Suprapubic skin (tissue), 3 donors: Measurements from ENCODE around the gene CYP2A6.

Experiments
- CTCF ChIP-seq, 2 donors: fragments of 200-600 bp in 1 of 2; fragments of 450-650 bp in 1 of 2; sonication (generic) in 1 of 2; IDR thresholded peaks; one replicate each; pipeline ENCODE4 v1.5.1; 2016 to 2019; ENCODE audit warnings: antibody characterized with exemption in 2 of 2, mild to moderate bottlenecking in 1 of 2, moderate library complexity in 1 of 2
- POLR2A ChIP-seq, 2 donors: fragments of 450-650 bp; IDR thresholded peaks; one replicate each; pipeline ENCODE4 v1.6.1; 2017; ENCODE audit warnings: antibody characterized with exemption in 2 of 2, mild to moderate bottlenecking in 2 of 2, moderate library complexity in 2 of 2

GRCh38 chr19:40799558-40800338, 50.5 kb downstream of the CYP2A6 start:
- TF ChIP-seq CTCF (IDR thresholded peaks at IDR 0.05) (no peak), POLR2A (IDR thresholded peaks at IDR 0.05) (no peak)
